Neural progenitor cell (in vitro differentiated cells): ENCODE results near the gene APLP2. TPM values are rescaled to one million over a fixed set of nuclear protein-coding genes. Genes with fewer than 3 reads are reported as not detected.
A peak's percentile ranks its signal among the peaks of the same experiment; 100 is the strongest.

ENCODE experiments used
- DNase-seq: peaks from one replicate; pipeline ENCODE4 v3.0.0-alpha.2; 2016; ENCODE audit warnings: low spot score
- H2AFZ ChIP-seq: fragments of 200-600 bp; sonication (generic); replicated peaks from 2 replicates; pipeline ENCODE4 v1.6.1; 2016; ENCODE audit warnings: antibody characterized with exemption
- H3F3A ChIP-seq: fragments of 200-600 bp; sonication (generic); 2 replicates; pipeline ENCODE4 v1.6.1; 2016; ENCODE audit warnings: antibody characterized with exemption, low read depth
- H3K27ac ChIP-seq: fragments of 200-600 bp; sonication (generic); 2 replicates; pipeline ENCODE4 v1.5.1; 2016; ENCODE audit warnings: mild to moderate bottlenecking
- H3K27me3 ChIP-seq: fragments of 200-600 bp; sonication (generic); 2 replicates; pipeline ENCODE4 v1.6.1; 2016; ENCODE audit warnings: mild to moderate bottlenecking, moderate library complexity
- H3K36me3 ChIP-seq: fragments of 200-600 bp; sonication (generic); 2 replicates; pipeline ENCODE4 v1.5.1; 2016
- H3K4me1 ChIP-seq: fragments of 200-600 bp; sonication (generic); 2 replicates; pipeline ENCODE4 v1.6.1; 2016; ENCODE audit warnings: mixed run types
- H3K4me2 ChIP-seq: fragments of 200-600 bp; sonication (generic); 2 replicates; pipeline ENCODE4 v1.6.1; 2016
- H3K4me3 ChIP-seq: fragments of 200-600 bp; sonication (generic); 2 replicates; pipeline ENCODE4 v1.5.1; 2016
- H3K79me2 ChIP-seq: fragments of 200-600 bp; sonication (generic); 2 replicates; pipeline ENCODE4 v1.6.1; 2016; ENCODE audit warnings: low read depth
- H3K9ac ChIP-seq: fragments of 200-600 bp; sonication (generic); 2 replicates; pipeline ENCODE4 v1.6.1; 2016
- H3K9me3 ChIP-seq: fragments of 200-600 bp; sonication (generic); 2 replicates; pipeline ENCODE4 v1.5.1; 2016; ENCODE audit warnings: low read depth
- H4K20me1 ChIP-seq: fragments of 200-600 bp; sonication (generic); 2 replicates; pipeline ENCODE4 v1.6.1; 2016; ENCODE audit warnings: low read depth
- H3K27ac Mint-ChIP-seq: 3 replicates; pipeline ENCODE4 v1.8.0; 2021; ENCODE audit warnings: mixed read lengths
- H3K27me3 Mint-ChIP-seq: 2 replicates; pipeline ENCODE4 v1.8.0; 2022; ENCODE audit warnings: low read depth, mild to moderate bottlenecking, inconsistent platforms, moderate library complexity, mixed read lengths; ENCODE audit not compliant: insufficient read depth
- H3K36me3 Mint-ChIP-seq: 3 replicates; pipeline ENCODE4 v1.8.0; 2021; ENCODE audit warnings: mixed read lengths
- H3K4me1 Mint-ChIP-seq: 3 replicates; pipeline ENCODE4 v1.8.0; 2021; ENCODE audit warnings: mixed read lengths
- H3K4me3 Mint-ChIP-seq: 3 replicates; pipeline ENCODE4 v1.8.0; 2021; ENCODE audit warnings: mild to moderate bottlenecking, moderate library complexity, mixed read lengths
- H3K9me3 Mint-ChIP-seq: 3 replicates; pipeline ENCODE4 v1.8.0; 2020; ENCODE audit warnings: mixed read lengths
- CTCF ChIP-seq: fragments of 200-600 bp; sonication (generic); IDR thresholded peaks from 2 replicates; pipeline ENCODE4 v1.5.1; 2017; ENCODE audit warnings: antibody characterized with exemption, mild to moderate bottlenecking
- EZH2 ChIP-seq: fragments of 200-600 bp; sonication (generic); IDR thresholded peaks from 2 replicates; pipeline ENCODE4 v1.6.1; 2017; ENCODE audit warnings: antibody characterized with exemption, mild to moderate bottlenecking, moderate library complexity
- EZH2phosphoT487 ChIP-seq: fragments of 200-600 bp; sonication (generic); IDR thresholded peaks from 2 replicates; pipeline ENCODE4 v1.6.1; 2017; ENCODE audit warnings: antibody characterized with exemption
- total RNA-seq: library from RNA; depleted of rRNA; stranded (reverse); fragments of >200 nt; gene quantifications from 2 replicates; pipeline ENCODE4 v1.2.3, GENCODE V29; 2015; ENCODE audit warnings: low replicate concordance

APLP2 gene
- total RNA-seq, 1 donor from 2014 or later = 455 TPM

DNA sequence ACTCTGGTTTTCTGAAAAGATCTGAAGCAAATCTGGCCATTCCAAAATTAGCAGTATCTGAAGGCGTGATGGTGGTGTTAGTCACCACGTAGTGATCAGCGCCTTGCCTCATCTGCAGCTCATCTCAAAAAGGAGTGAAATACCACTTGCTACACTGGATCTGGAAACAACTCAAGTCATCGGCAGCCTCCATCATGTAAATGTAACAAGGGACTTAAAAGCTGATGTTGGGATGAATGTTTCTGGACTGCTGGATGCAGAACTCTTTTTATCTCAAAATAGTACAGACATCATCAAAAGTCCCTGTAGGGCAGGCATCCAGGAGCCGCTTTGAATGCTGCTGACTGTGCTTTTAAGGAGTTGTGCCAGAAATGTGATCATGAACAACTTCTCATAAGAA is 14.1 kb upstream of the APLP2 start:
- H3K9me3 ChIP-seq = no peaks in the 10 kb centered on the region
- H3K4me3 Mint-ChIP-seq = no peak overlapping the region
- no peak overlapping the region for H3K27ac ChIP-seq
- H3K27ac Mint-ChIP-seq = no peak overlapping the region
- no peak for TF ChIP-seq EZH2
- H3K4me2 ChIP-seq = no peak overlapping the region
- H3K4me3 ChIP-seq = no peak overlapping the region
- no peaks in the 10 kb centered on the region for H3K27me3 Mint-ChIP-seq
- no peaks in the 10 kb centered on the region for H3K36me3 ChIP-seq
- peaks cover 6% of the 10 kb centered on the region for H3K9me3 Mint-ChIP-seq
- no peak for DNase-seq
- H3K79me2 ChIP-seq = no peaks in the 10 kb centered on the region
- no peaks in the 10 kb centered on the region for H4K20me1 ChIP-seq
- peaks cover 8% of the 10 kb centered on the region for H3K4me1 Mint-ChIP-seq
- H3K36me3 Mint-ChIP-seq = no peaks in the 10 kb centered on the region
- H3K9ac ChIP-seq = no peak overlapping the region
- H3K4me1 ChIP-seq = peaks cover 4% of the 10 kb centered on the region
- no peaks in the 10 kb centered on the region for H3K27me3 ChIP-seq
- H2AFZ ChIP-seq = peak overlapping the region; percentile 39
- H3F3A ChIP-seq = no peaks in the 10 kb centered on the region

DNA sequence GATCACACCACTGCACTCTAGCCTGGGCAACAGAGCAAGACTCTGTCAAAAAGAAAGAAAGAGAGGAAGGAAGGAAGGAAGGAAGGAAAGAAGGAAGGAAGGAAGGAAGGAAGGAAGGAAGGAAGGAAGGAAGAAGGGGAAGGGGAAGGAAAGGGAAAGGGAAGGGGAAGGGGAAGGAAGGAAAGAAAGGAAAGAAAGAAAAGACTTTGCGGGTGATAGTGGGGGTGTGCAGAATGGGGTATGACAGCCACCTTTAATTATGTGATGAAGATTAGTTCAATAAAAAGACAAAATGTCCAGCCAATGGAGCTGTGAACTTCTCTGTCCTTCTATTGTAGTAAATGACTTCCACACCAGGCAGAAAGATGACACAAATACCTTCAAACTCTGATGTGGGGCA is 8.7 kb upstream of the APLP2 start:
- H3K27ac Mint-ChIP-seq = no peak overlapping the region
- no peak for TF ChIP-seq EZH2
- no peak for TF ChIP-seq EZH2phosphoT487
- TF ChIP-seq CTCF = no peak
- H3K4me2 ChIP-seq = no peak overlapping the region
- no peak for DNase-seq
- H3K27me3 ChIP-seq = no peaks in the 10 kb centered on the region
- no peak overlapping the region for H3K4me3 ChIP-seq
- no peaks in the 10 kb centered on the region for H3F3A ChIP-seq
- H3K79me2 ChIP-seq = no peaks in the 10 kb centered on the region
- peaks cover 11% of the 10 kb centered on the region for H3K4me1 Mint-ChIP-seq
- H3K4me3 Mint-ChIP-seq = no peak overlapping the region
- no peaks in the 10 kb centered on the region for H3K36me3 ChIP-seq
- no peaks in the 10 kb centered on the region for H3K9me3 ChIP-seq
- H3K9me3 Mint-ChIP-seq = no peaks in the 10 kb centered on the region
- no peaks in the 10 kb centered on the region for H3K4me1 ChIP-seq
- no peak overlapping the region for H2AFZ ChIP-seq
- no peaks in the 10 kb centered on the region for H3K36me3 Mint-ChIP-seq
- no peaks in the 10 kb centered on the region for H4K20me1 ChIP-seq
- no peak overlapping the region for H3K9ac ChIP-seq
- no peaks in the 10 kb centered on the region for H3K27me3 Mint-ChIP-seq
- no peak overlapping the region for H3K27ac ChIP-seq

DNA sequence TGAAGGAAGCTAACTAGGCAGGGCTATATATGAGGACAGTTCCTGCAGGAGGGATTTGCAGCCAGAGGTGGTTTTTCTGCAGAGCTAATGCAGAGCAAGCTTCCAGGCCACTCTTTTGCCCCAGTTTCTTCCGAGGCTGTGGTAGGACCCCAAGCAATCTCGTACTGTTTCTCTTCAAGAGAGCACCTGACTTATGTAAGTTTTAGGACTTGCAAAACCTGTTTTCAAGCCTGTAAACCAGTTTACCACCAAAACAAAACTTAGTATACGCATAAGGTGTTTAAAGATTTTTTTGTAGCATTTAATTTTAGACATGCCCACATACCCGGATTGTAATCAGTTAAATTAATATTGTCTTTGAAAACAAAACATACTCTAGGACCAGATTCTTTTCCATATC is 7.7 kb upstream of the APLP2 start:
- Histone ChIP-seq H3K9me3 (no peaks in the 10 kb centered on the region), H3K27me3 (peaks cover under 1% of the 10 kb centered on the region), H3K36me3 (no peaks in the 10 kb centered on the region)

More for the DNA sequence above, 7.7 kb upstream of the APLP2 start:
- no peak overlapping the region for H3K9ac ChIP-seq
- peaks cover 16% of the 10 kb centered on the region for H3K4me1 Mint-ChIP-seq
- no peaks in the 10 kb centered on the region for H3K4me1 ChIP-seq
- no peaks in the 10 kb centered on the region for H3F3A ChIP-seq
- H3K36me3 Mint-ChIP-seq = no peaks in the 10 kb centered on the region
- no peaks in the 10 kb centered on the region for H3K9me3 Mint-ChIP-seq
- no peak overlapping the region for H3K4me3 Mint-ChIP-seq
- no peak overlapping the region for H3K4me2 ChIP-seq
- DNase-seq = no peak
- TF ChIP-seq CTCF = no peak
- no peak for TF ChIP-seq EZH2phosphoT487
- no peak for TF ChIP-seq EZH2
- H2AFZ ChIP-seq = no peak overlapping the region
- H3K79me2 ChIP-seq = no peaks in the 10 kb centered on the region
- no peak overlapping the region for H3K4me3 ChIP-seq
- H3K27me3 Mint-ChIP-seq = no peaks in the 10 kb centered on the region
- no peak overlapping the region for H3K27ac ChIP-seq
- H4K20me1 ChIP-seq = no peaks in the 10 kb centered on the region
- no peak overlapping the region for H3K27ac Mint-ChIP-seq
